Prostate gland (tissue), 2 donors: ENCODE results near the gene WRNIP1. TPM values are rescaled to one million over a fixed set of nuclear protein-coding genes. Genes with fewer than 3 reads are reported as not detected.

Experiments used
- DNase-seq: peaks from one replicate; pipeline ENCODE4 v3.0.0-alpha.2; 2019; ENCODE audit warnings: low spot score
- H3K27ac ChIP-seq, 2 donors: fragments of 200-600 bp; sonication (generic); 2 replicates each; pipeline ENCODE4 v1.5.1; 2017 to 2019
- H3K27me3 ChIP-seq: fragments of 200-600 bp; sonication (generic); replicated peaks from 2 replicates; pipeline ENCODE4 v1.5.1; 2019; ENCODE audit not compliant: insufficient read depth
- H3K36me3 ChIP-seq, 2 donors: fragments of 200-600 bp; sonication (generic); 1 replicate in 1 of 2; 2 replicates in 1 of 2; pipeline versions ENCODE4 v1.5.1 to v1.8.1; 2017 to 2019
- H3K4me1 ChIP-seq: fragments of 200-600 bp; sonication (generic); replicated peaks from 2 replicates; pipeline ENCODE4 v1.5.1; 2019
- H3K4me3 ChIP-seq, 2 donors: fragments of 200-600 bp; sonication (generic); 2 replicates each; pipeline ENCODE4 v1.5.1; 2017 to 2019
- H3K9me3 ChIP-seq: fragments of 200-600 bp; sonication (generic); 2 replicates; pipeline ENCODE4 v1.5.1; 2017
- CTCF ChIP-seq, 4 experiments: fragments of 200-600 bp in 2 of 4; fragments of 450-650 bp in 2 of 4; sonication (generic) in 2 of 4; IDR thresholded peaks; 1 replicate in 3 of 4; 2 replicates in 1 of 4; pipeline ENCODE4 v1.5.1; 2016 to 2019; ENCODE audit warnings: antibody characterized with exemption in 4 of 4, mild to moderate bottlenecking in 2 of 4, moderate library complexity in 2 of 4
- POLR2A ChIP-seq: fragments of 450-650 bp; IDR thresholded peaks from one replicate; pipeline ENCODE4 v1.6.1; 2016; ENCODE audit warnings: antibody characterized with exemption, mild to moderate bottlenecking
- POLR2AphosphoS5 ChIP-seq: sonication (generic); formaldehyde crosslinking; IDR thresholded peaks from one replicate; pipeline ENCODE4 v1.6.1; 2017; ENCODE audit warnings: antibody characterized with exemption
- WGBS: methylation state at CpG from one replicate; pipeline ENCODE4 v1.1.5; 2018; 5-methylcytosine and 5-hydroxymethylcytosine counted together
- intact Hi-C: fragments of 100-400 bp; cut with DNase I; formaldehyde crosslinking; loops from one replicate; pipeline ENCODE4 v1.14.2; 2022
- total RNA-seq, 2 donors: library from RNA; depleted of rRNA; stranded (reverse); fragments of >200 nt; gene quantifications; one replicate each; pipeline ENCODE4 v1.1.0, GENCODE V29; 2016

The WRNIP1 gene
- total RNA-seq, 2 donors from 2014 or later: 89.6 to 90.0 TPM

- H3K4me1 ChIP-seq: no peaks in the 10 kb centered on the region
- H3K27me3 ChIP-seq: no peaks in the 10 kb centered on the region
- 54% methylated on average over 9 of the region's 9 CpGs for WGBS
- H3K4me3 ChIP-seq: no peak overlapping the region
- intact Hi-C loops: no loop called here
- TF ChIP-seq CTCF (IDR thresholded peaks at IDR 0.05) (no peak), POLR2A (no peak), POLR2AphosphoS5 (no peak)
- no peaks in the 10 kb centered on the region for H3K9me3 ChIP-seq
- no peak overlapping the region for H3K27ac ChIP-seq
- no peaks in the 10 kb centered on the region for H3K36me3 ChIP-seq
- no peak for DNase-seq
These were observed 34.7 kb upstream of the WRNIP1 start for GRCh38 chr6:2730353-2731107.

GRCh38 chr6:2731281-2731909, 33.8 kb upstream of the WRNIP1 start:
- H3K4me1 ChIP-seq: no peaks in the 10 kb centered on the region

GRCh38 chr6:2732503-2733089, 32.6 kb upstream of the WRNIP1 start:
- Histone ChIP-seq H3K4me3 (no peak overlapping the region), H3K4me1 (no peaks in the 10 kb centered on the region), H3K27me3 (no peaks in the 10 kb centered on the region), H3K27ac (no peak overlapping the region), H3K36me3 (no peaks in the 10 kb centered on the region), H3K9me3 (no peaks in the 10 kb centered on the region)
- TF ChIP-seq POLR2A (no peak), POLR2AphosphoS5 (no peak), CTCF (IDR thresholded peaks at IDR 0.05) (no peak)
- intact Hi-C loops: no loop called here
- no peak for DNase-seq
- WGBS: 42% methylated on average over 5 of the region's 5 CpGs

More at GRCh38 chr6:2731281-2731909, 33.8 kb upstream of the WRNIP1 start:
- Histone ChIP-seq H3K36me3 (no peaks in the 10 kb centered on the region), H3K9me3 (no peaks in the 10 kb centered on the region), H3K27me3 (no peaks in the 10 kb centered on the region), H3K27ac (no peak overlapping the region), H3K4me3 (no peak overlapping the region)
- no peak for DNase-seq
- TF ChIP-seq POLR2A (no peak), POLR2AphosphoS5 (no peak), CTCF (IDR thresholded peaks at IDR 0.05) (no peak)
- WGBS: 75% methylated on average over 5 of the region's 5 CpGs
- intact Hi-C loops: no loop called here

- Histone ChIP-seq H3K27ac (no peak overlapping the region), H3K9me3 (no peaks in the 10 kb centered on the region), H3K4me3 (no peak overlapping the region), H3K27me3 (no peaks in the 10 kb centered on the region), H3K36me3 (no peaks in the 10 kb centered on the region), H3K4me1 (no peaks in the 10 kb centered on the region)
- WGBS: 80% methylated on average over 5 of the region's 5 CpGs
- DNase-seq: no peak
- no peak for TF ChIP-seq POLR2A
- no peak for TF ChIP-seq POLR2AphosphoS5
- TF ChIP-seq CTCF (IDR thresholded peaks at IDR 0.05): no peak
- intact Hi-C loops: no loop called here
These were observed 31.9 kb upstream of the WRNIP1 start for GRCh38 chr6:2733324-2733723.
